AG04449 (cell line): ENCODE data around the gene OBP2A.

Source experiments
- CTCF ChIA-PET: fragments of 350-600 bp; formaldehyde crosslinking; extraction: SDS; loops from one replicate; lab custom pipeline; 2021; ENCODE audit warnings: antibody characterized with exemption; lab: Yijun Ruan, JAX
- POLR2A ChIA-PET: fragments of 400-600, 350-600 bp; formaldehyde crosslinking; extraction: SDS; loops from one replicate; lab custom pipeline; 2020; ENCODE audit warnings: antibody characterized with exemption, inconsistent platforms; lab: Yijun Ruan, JAX
- DNase-seq: peaks from one replicate; pipeline ENCODE4 v3.0.0-alpha.2; 2010; ENCODE audit warnings: low read depth, low spot score
- H3K4me3 ChIP-seq: 2 replicates; pipeline ENCODE4 v1.5.1; 2011; ENCODE audit warnings: low read depth, mild to moderate bottlenecking, control low read depth, low read length
- CTCF ChIP-seq: IDR thresholded peaks from one replicate; pipeline ENCODE4 v1.5.1; 2011; ENCODE audit warnings: mild to moderate bottlenecking, moderate library complexity, low read length, control low read depth, inconsistent platforms; ENCODE audit not compliant: insufficient read depth; ENCODE audit errors: missing control alignments

OBP2A gene

GRCh38 chr9:135589596-135590485 is 43.9 kb downstream of the OBP2A start:
- no peak for TF ChIP-seq CTCF
- ChIA-PET CTCF (interaction anchor here (0.7 to 1.2 kb wide), 3 partner anchors 10 to 218 kb away, joined by 3 to 4 read pairs (median 3); no protein-coding TSS in a partner anchor), POLR2A (no interaction called here)
- no peak overlapping the region for H3K4me3 ChIP-seq
- no peak for DNase-seq

DNA sequence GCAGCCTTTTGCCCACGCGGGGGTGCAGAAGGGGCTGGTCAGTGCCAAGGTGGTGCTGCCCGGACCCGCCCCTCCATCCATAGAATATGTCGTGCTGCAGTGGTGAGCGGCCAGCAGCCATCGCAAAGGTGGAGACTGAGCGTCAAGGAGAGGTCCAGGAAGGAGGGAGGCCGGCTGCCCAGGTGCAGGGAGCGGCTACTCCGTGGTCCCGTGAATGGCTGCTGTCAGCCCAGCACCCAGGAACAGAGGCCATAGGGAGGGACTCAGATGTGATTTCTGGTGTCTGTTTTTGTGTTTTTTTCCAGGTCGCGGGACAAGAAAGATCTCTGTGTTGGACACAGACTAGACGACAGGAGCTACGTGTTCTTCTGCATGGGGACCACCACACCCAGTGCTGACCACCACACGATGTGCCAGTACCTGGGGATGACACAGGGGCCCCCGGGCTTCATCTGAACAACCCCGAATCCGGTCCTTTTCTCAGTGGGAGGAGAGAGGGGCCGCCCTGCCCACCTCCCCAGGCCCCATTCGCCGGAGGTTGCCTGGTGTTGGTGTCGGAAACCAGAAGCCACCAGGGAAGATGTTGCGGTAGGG is 44.7 kb downstream of the OBP2A start:
- POLR2A ChIA-PET: no interaction called here
- no peak overlapping the region for H3K4me3 ChIP-seq
- CTCF ChIA-PET: interaction anchor here (2.3 kb wide), 1 partner anchor 11 kb away, joined by 12 read pairs; no protein-coding TSS in a partner anchor
- no peak for TF ChIP-seq CTCF
- no peak for DNase-seq

- POLR2A ChIA-PET: no interaction called here
- no peak for TF ChIP-seq CTCF
- DNase-seq: no peak
- CTCF ChIA-PET: interaction anchor here (2.3 kb wide), 1 partner anchor 10 kb away, joined by 12 read pairs; no protein-coding TSS in a partner anchor
- no peak overlapping the region for H3K4me3 ChIP-seq
Measured at GRCh38 chr9:135591506-135592330, 45.8 kb downstream of the OBP2A start.

- CTCF ChIA-PET: interaction anchor here (0.9 to 2.3 kb wide), 2 partner anchors 9 to 22 kb away, joined by 3 to 12 read pairs; no protein-coding TSS in a partner anchor
- POLR2A ChIA-PET: no interaction called here
- no peak for TF ChIP-seq CTCF
- H3K4me3 ChIP-seq: no peak overlapping the region
- DNase-seq: no peak
Measured at GRCh38 chr9:135592331-135592590, 46.3 kb downstream of the OBP2A start.

- CTCF ChIA-PET: interaction anchor here (0.9 to 2.3 kb wide), 2 partner anchors 9 to 22 kb away, joined by 3 to 12 read pairs; no protein-coding TSS in a partner anchor
Measured at GRCh38 chr9:135592625-135593024, 46.7 kb downstream of the OBP2A start.

More at GRCh38 chr9:135592625-135593024, 46.7 kb downstream of the OBP2A start:
- POLR2A ChIA-PET: no interaction called here
- no peak overlapping the region for H3K4me3 ChIP-seq
- TF ChIP-seq CTCF: no peak
- no peak for DNase-seq
